ENCODE data around the gene SUMO3.

Gene SUMO3

DNA sequence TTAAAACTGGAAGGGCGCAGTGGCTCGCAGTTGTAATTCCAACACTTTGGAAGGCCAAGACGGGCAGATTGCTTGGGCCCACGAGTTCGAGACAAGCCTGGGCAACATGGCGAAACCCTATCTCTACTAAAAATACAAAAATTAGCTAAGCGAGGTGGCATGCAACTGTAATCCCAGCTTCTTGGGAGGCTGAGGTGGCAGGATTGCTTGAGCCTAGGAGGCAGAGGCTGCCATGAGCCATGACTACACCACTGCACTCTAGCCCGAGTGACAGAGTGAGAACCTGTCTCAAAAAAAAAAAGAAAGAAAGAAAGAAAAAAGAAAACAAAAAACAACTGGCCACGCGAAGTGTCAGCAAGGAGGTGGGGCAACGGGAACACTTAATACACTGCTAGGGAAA lies 22.5 kb downstream of the SUMO3 start:
- no peaks in the 10 kb centered on the region for H3K9me3 ChIP-seq (ENCODE audit: insufficient read depth, low read length)
- H3K4me2 ChIP-seq (ENCODE audit: low read depth, low read length, poor library complexity, severe bottlenecking) = no peak overlapping the region
- no peak overlapping the region for H3K27ac ChIP-seq (ENCODE audit: low read depth, low read length)
- H3K27me3 ChIP-seq (ENCODE audit: low read length) = no peaks in the 10 kb centered on the region
- H3K9ac ChIP-seq (ENCODE audit: low read length) = no peak overlapping the region
- H3K9me2 ChIP-seq (replicated peaks; ENCODE audit: insufficient read depth, low read length) = no peaks in the 10 kb centered on the region
- peaks cover 35% of the 10 kb centered on the region; the same call in 1 of the 2 replicates for H4K20me1 ChIP-seq (ENCODE audit: low read depth, low read length)
- no peak overlapping the region for H3K4me3 ChIP-seq (ENCODE audit: insufficient read depth, low read length, poor library complexity, severe bottlenecking)
- peaks cover 10% of the 10 kb centered on the region; the same call in 1 of the 2 replicates for H3K36me3 ChIP-seq (ENCODE audit: low read length)
- H2AFZ ChIP-seq (ENCODE audit: low read depth, low read length, severe bottlenecking) = no peak overlapping the region
- TF ChIP-seq, protein P1, sequence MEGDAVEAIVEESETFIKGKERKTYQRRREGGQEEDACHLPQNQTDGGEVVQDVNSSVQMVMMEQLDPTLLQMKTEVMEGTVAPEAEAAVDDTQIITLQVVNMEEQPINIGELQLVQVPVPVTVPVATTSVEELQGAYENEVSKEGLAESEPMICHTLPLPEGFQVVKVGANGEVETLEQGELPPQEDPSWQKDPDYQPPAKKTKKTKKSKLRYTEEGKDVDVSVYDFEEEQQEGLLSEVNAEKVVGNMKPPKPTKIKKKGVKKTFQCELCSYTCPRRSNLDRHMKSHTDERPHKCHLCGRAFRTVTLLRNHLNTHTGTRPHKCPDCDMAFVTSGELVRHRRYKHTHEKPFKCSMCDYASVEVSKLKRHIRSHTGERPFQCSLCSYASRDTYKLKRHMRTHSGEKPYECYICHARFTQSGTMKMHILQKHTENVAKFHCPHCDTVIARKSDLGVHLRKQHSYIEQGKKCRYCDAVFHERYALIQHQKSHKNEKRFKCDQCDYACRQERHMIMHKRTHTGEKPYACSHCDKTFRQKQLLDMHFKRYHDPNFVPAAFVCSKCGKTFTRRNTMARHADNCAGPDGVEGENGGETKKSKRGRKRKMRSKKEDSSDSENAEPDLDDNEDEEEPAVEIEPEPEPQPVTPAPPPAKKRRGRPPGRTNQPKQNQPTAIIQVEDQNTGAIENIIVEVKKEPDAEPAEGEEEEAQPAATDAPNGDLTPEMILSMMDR (IDR thresholded peaks at IDR 0.05; ENCODE audit: insufficient read depth, low read length, poor library complexity, severe bottlenecking) = no peak
- TF ChIP-seq EZH2phosphoT487 (conservative IDR thresholded peaks at IDR 0.05; ENCODE audit: low read length) = no peak
- peaks cover 99% of the 10 kb centered on the region for H3K79me2 ChIP-seq (ENCODE audit: insufficient read depth, low read length)
- peaks cover 8% of the 10 kb centered on the region; the same call in 1 of the 2 replicates for H3F3A ChIP-seq (ENCODE audit: insufficient read depth)

DNA sequence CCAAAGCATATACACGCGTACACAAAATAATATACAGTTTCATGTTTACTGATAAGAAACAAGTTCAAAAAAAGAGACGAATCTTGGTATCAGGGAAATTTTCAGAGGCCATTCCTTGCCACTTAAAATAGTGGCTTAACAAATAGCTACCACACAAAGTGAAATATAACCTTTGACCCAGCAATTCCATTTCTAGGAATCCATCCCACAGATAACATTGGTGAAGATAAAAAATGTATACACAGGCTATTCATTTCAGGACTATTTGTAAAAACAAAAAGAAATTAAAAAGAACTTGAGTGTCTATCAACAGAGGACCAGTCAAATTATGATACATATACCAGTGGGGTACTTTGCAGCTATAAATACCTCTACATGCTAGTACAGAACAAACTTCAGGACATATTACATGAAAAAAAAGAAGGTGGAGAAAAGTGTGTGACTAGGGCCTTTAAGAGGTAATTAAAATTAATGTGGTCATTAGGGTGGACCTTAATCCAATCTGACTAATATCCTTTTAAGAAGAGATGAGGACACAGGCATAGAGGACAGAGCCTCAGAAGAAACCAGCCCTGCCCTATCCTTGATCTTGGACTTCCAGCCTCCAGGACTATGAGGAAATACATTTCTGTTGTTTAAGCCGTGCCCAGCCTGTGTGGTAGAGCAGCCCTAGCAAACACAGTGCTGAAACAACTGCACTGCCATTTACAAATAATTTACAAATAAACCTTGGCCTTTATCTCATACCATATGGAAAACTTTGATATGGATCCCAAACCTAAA lies 24.1 kb downstream of the SUMO3 start:
- Histone ChIP-seq H3K27ac (ENCODE audit: low read depth, low read length) (no peak overlapping the region), H4K20me1 (ENCODE audit: low read depth, low read length) (peaks cover 25% of the 10 kb centered on the region; the same call in 1 of the 2 replicates), H3K9ac (ENCODE audit: low read length) (no peak overlapping the region), H3K4me3 (ENCODE audit: insufficient read depth, low read length, poor library complexity, severe bottlenecking) (no peak overlapping the region), H3K27me3 (ENCODE audit: low read length) (no peaks in the 10 kb centered on the region), H3K9me3 (ENCODE audit: insufficient read depth, low read length) (no peaks in the 10 kb centered on the region), H2AFZ (ENCODE audit: low read depth, low read length, severe bottlenecking) (no peak overlapping the region), H3F3A (ENCODE audit: insufficient read depth) (peaks cover 8% of the 10 kb centered on the region; the same call in 1 of the 2 replicates), H3K4me2 (ENCODE audit: low read depth, low read length, poor library complexity, severe bottlenecking) (no peak overlapping the region), H3K36me3 (ENCODE audit: low read length) (0 out of 2 replicates have a peak, but pooled peaks cover 6% of the 10 kb centered on the region), H3K79me2 (ENCODE audit: insufficient read depth, low read length) (peaks cover 99% of the 10 kb centered on the region), H3K9me2 (replicated peaks; ENCODE audit: insufficient read depth, low read length) (no peaks in the 10 kb centered on the region)
- TF ChIP-seq, protein P1 (IDR thresholded peaks at IDR 0.05; ENCODE audit: insufficient read depth, low read length, poor library complexity, severe bottlenecking) = no peak
- no peak for TF ChIP-seq EZH2phosphoT487 (conservative IDR thresholded peaks at IDR 0.05; ENCODE audit: low read length)

DNA sequence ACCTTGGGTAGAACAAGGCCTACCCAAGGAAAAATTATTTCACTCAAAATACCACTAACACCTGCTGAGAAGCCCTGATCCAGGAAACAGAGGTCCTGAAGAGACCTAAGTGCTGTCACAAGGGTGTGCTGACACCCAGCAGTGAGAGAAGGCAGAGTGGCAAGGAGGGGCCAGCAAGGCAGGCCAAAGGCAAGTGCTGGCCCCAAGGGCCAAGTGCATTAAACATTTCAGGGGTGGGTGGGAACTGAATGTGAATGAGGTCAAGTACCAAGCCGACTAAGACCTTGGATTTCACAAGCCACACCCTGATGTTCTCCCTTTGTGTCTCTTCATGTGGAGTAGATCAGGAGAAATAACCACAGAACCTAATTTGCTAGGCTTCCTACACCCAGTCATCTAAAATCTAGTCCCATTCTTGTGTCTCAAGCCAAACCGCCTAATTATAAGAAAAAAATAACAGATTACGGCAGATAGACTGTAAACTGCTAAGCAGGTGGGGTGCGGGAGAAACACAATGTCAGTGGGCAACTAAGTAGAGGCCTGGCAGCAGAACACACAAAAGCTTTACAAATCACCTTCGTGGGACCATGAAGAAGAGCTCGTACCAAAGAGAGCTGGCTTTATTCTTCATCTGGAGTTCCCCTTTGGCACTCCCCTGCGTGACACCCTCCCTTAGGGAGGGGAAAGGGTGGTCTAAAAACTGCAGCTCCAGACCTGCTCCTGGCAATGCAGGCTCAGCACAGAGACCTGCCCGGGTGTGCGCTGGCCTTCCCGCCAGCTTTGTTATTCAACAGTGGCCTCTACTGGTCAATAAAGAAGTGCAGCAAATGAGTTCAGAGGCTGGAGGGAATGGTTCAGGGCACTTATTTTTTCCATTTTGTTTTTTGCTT lies 24.9 kb downstream of the SUMO3 start:
- TF ChIP-seq, protein P1 (IDR thresholded peaks at IDR 0.05; ENCODE audit: insufficient read depth, low read length, poor library complexity, severe bottlenecking) = peak; percentile 54
- TF ChIP-seq EZH2phosphoT487 (conservative IDR thresholded peaks at IDR 0.05; ENCODE audit: low read length) = no peak
- Histone ChIP-seq H3K27ac (ENCODE audit: low read depth, low read length) (no peak overlapping the region), H3K4me3 (ENCODE audit: insufficient read depth, low read length, poor library complexity, severe bottlenecking) (no peak overlapping the region), H3F3A (ENCODE audit: insufficient read depth) (peaks cover 8% of the 10 kb centered on the region; the same call in 1 of the 2 replicates), H3K9me3 (ENCODE audit: insufficient read depth, low read length) (no peaks in the 10 kb centered on the region), H3K27me3 (ENCODE audit: low read length) (no peaks in the 10 kb centered on the region), H3K4me2 (ENCODE audit: low read depth, low read length, poor library complexity, severe bottlenecking) (no peak overlapping the region), H3K36me3 (ENCODE audit: low read length) (0 out of 2 replicates have a peak, but pooled peaks cover 6% of the 10 kb centered on the region), H3K9ac (ENCODE audit: low read length) (peak overlapping the region; percentile 9; the same call in 1 of the 2 replicates), H3K9me2 (replicated peaks; ENCODE audit: insufficient read depth, low read length) (no peaks in the 10 kb centered on the region), H4K20me1 (ENCODE audit: low read depth, low read length) (peaks cover 29% of the 10 kb centered on the region), H2AFZ (ENCODE audit: low read depth, low read length, severe bottlenecking) (no peak overlapping the region), H3K79me2 (ENCODE audit: insufficient read depth, low read length) (peaks cover 99% of the 10 kb centered on the region)
